Measurements from ENCODE around the gene CEP192.

CEP192 gene

DNA sequence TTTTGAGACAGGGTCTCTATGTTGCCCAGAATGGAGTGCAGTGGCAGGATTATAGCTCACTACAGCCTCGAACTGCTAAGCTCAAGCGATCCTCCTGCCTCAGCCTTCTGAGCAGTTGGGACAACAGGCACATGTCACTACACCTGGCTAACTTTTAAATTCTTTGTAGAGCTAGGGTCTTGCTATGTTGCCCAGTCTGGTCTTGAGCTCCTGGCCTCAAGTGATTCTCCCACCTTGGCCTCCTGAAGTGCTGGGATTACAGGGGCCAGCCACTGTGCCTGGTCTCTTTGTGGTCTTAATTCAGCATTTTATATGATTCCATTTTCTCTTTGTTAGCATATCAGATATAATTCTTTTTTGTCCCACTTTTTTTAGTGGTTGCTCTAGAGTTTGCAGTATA, 34.1 kb downstream of the CEP192 start:
- no peak overlapping the region for H2BK5ac ChIP-seq (ENCODE audit: low read length)
- WGBS (ENCODE audit: extremely low coverage, insufficient coverage, low lambda C conversion rate), result no CpG with 5 or more reads among the region's 2 CpGs
- H4K5ac ChIP-seq (ENCODE audit: low read length), result no peak overlapping the region
- no peaks in the 10 kb centered on the region for H3K79me2 ChIP-seq (ENCODE audit: control insufficient read depth, insufficient read depth, low read length)
- no peak for DNase-seq
- H3K4me1 ChIP-seq (ENCODE audit: control insufficient read depth, low read depth, low read length), result no peaks in the 10 kb centered on the region
- H2BK15ac ChIP-seq (replicated peaks; ENCODE audit: low read depth), result no peak overlapping the region
- H4K8ac ChIP-seq (ENCODE audit: low read depth, low read length), result no peak overlapping the region
- H3K79me1 ChIP-seq (ENCODE audit: low read length), result peaks cover 2% of the 10 kb centered on the region
- H2AK5ac ChIP-seq (ENCODE audit: low read length), result no peak overlapping the region
- no peak overlapping the region for H2BK120ac ChIP-seq (ENCODE audit: low read depth, low read length)
- H3K4me2 ChIP-seq (ENCODE audit: low read length), result no peak overlapping the region
- H3K4me3 ChIP-seq (ENCODE audit: low read length), result no peak overlapping the region
- no peak overlapping the region for H3K56ac ChIP-seq (ENCODE audit: low read length)
- H3K27me3 ChIP-seq (ENCODE audit: insufficient read depth, low read length, poor library complexity), result no peaks in the 10 kb centered on the region
- H3K9ac ChIP-seq (ENCODE audit: low read length), result no peak overlapping the region
- no peak overlapping the region for H3K4ac ChIP-seq (ENCODE audit: low read depth, low read length)
- no peak overlapping the region for H3K27ac ChIP-seq (ENCODE audit: low read depth, low read length)
- no peak overlapping the region for H3K23ac ChIP-seq (ENCODE audit: low read length)
- H3K18ac ChIP-seq (ENCODE audit: low read length), result no peak overlapping the region
- H3K36me3 ChIP-seq (ENCODE audit: control insufficient read depth, insufficient read depth, low read length), result peaks cover 4% of the 10 kb centered on the region

DNA sequence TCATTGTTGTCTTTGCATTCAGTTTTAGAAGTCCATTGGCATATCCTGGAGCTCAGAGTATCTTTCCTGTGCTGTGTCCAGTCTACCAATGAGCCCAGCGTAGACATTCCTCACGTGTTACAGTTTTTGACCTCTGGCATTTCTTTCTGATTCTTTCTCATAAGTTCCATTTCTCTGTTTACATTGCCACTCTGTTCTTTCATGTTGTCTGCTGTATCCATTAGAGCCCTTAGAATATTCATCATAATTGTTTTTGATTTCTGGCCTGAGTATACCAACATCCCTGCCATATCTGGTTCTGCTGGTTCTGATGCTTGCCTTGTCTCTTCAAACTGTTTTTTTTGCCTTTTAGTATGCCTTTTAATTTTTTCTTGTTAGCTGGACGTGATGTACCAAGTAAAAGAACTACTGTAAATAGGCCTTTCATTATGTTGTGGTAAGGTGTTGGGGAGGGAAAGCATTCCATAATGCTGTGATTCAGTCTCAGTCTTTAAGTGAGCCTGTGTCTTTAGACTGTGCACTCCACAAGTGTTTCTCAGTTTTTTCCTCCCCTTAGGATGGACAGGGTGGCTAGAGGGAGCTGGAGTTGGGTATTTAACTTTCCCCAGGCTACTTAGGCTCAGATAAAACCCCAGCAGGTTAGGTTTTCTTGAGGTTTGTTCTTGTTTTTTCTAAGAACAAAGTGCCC, 35.6 kb downstream of the CEP192 start:
- H3K9ac ChIP-seq (ENCODE audit: low read length), result no peak overlapping the region
- H4K5ac ChIP-seq (ENCODE audit: low read length), result no peak overlapping the region
- no peak overlapping the region for H2BK120ac ChIP-seq (ENCODE audit: low read depth, low read length)
- H4K8ac ChIP-seq (ENCODE audit: low read depth, low read length), result no peak overlapping the region
- no peak overlapping the region for H3K23ac ChIP-seq (ENCODE audit: low read length)
- no peak overlapping the region for H2BK5ac ChIP-seq (ENCODE audit: low read length)
- WGBS (ENCODE audit: extremely low coverage, insufficient coverage, low lambda C conversion rate), result no CpG with 5 or more reads among the region's 3 CpGs
- H2BK15ac ChIP-seq (replicated peaks; ENCODE audit: low read depth), result no peak overlapping the region
- no peak overlapping the region for H3K4me3 ChIP-seq (ENCODE audit: low read length)
- no peaks in the 10 kb centered on the region for H3K4me1 ChIP-seq (ENCODE audit: control insufficient read depth, low read depth, low read length)
- no peaks in the 10 kb centered on the region for H3K27me3 ChIP-seq (ENCODE audit: insufficient read depth, low read length, poor library complexity)
- no peak overlapping the region for H3K18ac ChIP-seq (ENCODE audit: low read length)
- H3K4ac ChIP-seq (ENCODE audit: low read depth, low read length), result no peak overlapping the region
- peaks cover 2% of the 10 kb centered on the region for H3K36me3 ChIP-seq (ENCODE audit: control insufficient read depth, insufficient read depth, low read length)
- H3K79me1 ChIP-seq (ENCODE audit: low read length), result peaks cover 2% of the 10 kb centered on the region
- H3K79me2 ChIP-seq (ENCODE audit: control insufficient read depth, insufficient read depth, low read length), result no peaks in the 10 kb centered on the region
- H3K56ac ChIP-seq (ENCODE audit: low read length), result no peak overlapping the region
- DNase-seq, result no peak
- H2AK5ac ChIP-seq (ENCODE audit: low read length), result no peak overlapping the region
- H3K27ac ChIP-seq (ENCODE audit: low read depth, low read length), result no peak overlapping the region
- H3K4me2 ChIP-seq (ENCODE audit: low read length), result no peak overlapping the region

DNA sequence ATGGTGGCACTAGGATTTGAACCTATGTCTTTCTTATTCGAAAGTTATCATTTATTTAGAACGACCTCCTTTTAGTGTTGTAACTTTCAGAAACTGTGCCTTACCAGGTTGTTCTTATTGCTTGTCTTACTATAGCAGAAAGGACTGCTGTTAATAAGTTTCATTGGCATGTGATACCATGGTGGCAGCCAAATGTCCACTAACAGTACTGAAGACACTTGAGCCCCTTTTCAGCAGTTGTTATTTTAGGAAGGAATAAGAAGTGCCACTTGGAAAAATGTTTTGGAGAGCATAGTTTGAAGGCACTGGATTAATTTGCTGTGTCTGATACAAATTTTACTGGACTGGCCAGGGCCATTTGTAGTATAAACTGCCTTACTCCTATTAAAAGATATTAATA, 37.7 kb downstream of the CEP192 start:
- Histone ChIP-seq H3K79me1 (ENCODE audit: low read length) (peaks cover 2% of the 10 kb centered on the region), H3K4me3 (ENCODE audit: low read length) (no peak overlapping the region), H2BK15ac (replicated peaks; ENCODE audit: low read depth) (no peak overlapping the region), H3K4ac (ENCODE audit: low read depth, low read length) (no peak overlapping the region), H4K5ac (ENCODE audit: low read length) (no peak overlapping the region), H3K79me2 (ENCODE audit: control insufficient read depth, insufficient read depth, low read length) (no peaks in the 10 kb centered on the region), H2AK5ac (ENCODE audit: low read length) (no peak overlapping the region), H3K4me2 (ENCODE audit: low read length) (no peak overlapping the region), H3K23ac (ENCODE audit: low read length) (no peak overlapping the region), H2BK5ac (ENCODE audit: low read length) (no peak overlapping the region), H2BK120ac (ENCODE audit: low read depth, low read length) (no peak overlapping the region), H3K18ac (ENCODE audit: low read length) (no peak overlapping the region), H3K27ac (ENCODE audit: low read depth, low read length) (no peak overlapping the region), H3K9ac (ENCODE audit: low read length) (no peak overlapping the region), H3K4me1 (ENCODE audit: control insufficient read depth, low read depth, low read length) (no peaks in the 10 kb centered on the region), H3K56ac (ENCODE audit: low read length) (no peak overlapping the region), H3K36me3 (ENCODE audit: control insufficient read depth, insufficient read depth, low read length) (peaks cover 2% of the 10 kb centered on the region), H3K27me3 (ENCODE audit: insufficient read depth, low read length, poor library complexity) (no peaks in the 10 kb centered on the region), H4K8ac (ENCODE audit: low read depth, low read length) (no peak overlapping the region)
- WGBS (ENCODE audit: extremely low coverage, insufficient coverage, low lambda C conversion rate), result no CpG with 5 or more reads among the region's 2 CpGs
- DNase-seq, result no peak

DNA sequence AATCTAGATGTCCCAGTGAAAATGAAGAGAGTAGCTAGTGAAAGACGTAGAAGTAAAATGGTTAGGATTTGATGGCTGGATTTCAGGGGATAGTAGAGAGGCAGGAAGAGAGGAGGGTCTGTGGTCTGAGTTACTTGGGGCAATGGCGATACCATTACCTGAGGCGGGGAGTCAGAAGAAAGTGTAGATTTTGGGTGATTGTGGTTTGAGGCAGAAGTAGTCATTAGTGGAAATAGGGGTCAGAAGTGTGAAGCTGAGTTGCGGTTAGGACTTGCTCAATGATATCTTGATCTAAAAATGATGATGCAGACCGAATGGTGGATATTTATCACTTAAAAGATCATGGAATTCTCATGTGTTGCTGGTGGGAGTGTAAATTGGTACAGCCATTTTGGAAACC, 41.0 kb downstream of the CEP192 start:
- Histone ChIP-seq H2BK120ac (ENCODE audit: low read depth, low read length) (no peak overlapping the region), H3K36me3 (ENCODE audit: control insufficient read depth, insufficient read depth, low read length) (peaks cover 2% of the 10 kb centered on the region), H2BK15ac (replicated peaks; ENCODE audit: low read depth) (no peak overlapping the region), H3K4me2 (ENCODE audit: low read length) (no peak overlapping the region), H2AK5ac (ENCODE audit: low read length) (no peak overlapping the region), H3K23ac (ENCODE audit: low read length) (no peak overlapping the region), H3K4me1 (ENCODE audit: control insufficient read depth, low read depth, low read length) (no peaks in the 10 kb centered on the region), H4K5ac (ENCODE audit: low read length) (no peak overlapping the region), H3K9ac (ENCODE audit: low read length) (no peak overlapping the region), H3K4me3 (ENCODE audit: low read length) (no peak overlapping the region), H3K79me1 (ENCODE audit: low read length) (no peaks in the 10 kb centered on the region), H4K8ac (ENCODE audit: low read depth, low read length) (no peak overlapping the region), H2BK5ac (ENCODE audit: low read length) (no peak overlapping the region), H3K27me3 (ENCODE audit: insufficient read depth, low read length, poor library complexity) (no peaks in the 10 kb centered on the region), H3K4ac (ENCODE audit: low read depth, low read length) (no peak overlapping the region), H3K79me2 (ENCODE audit: control insufficient read depth, insufficient read depth, low read length) (no peaks in the 10 kb centered on the region), H3K18ac (ENCODE audit: low read length) (no peak overlapping the region), H3K27ac (ENCODE audit: low read depth, low read length) (no peak overlapping the region), H3K56ac (ENCODE audit: low read length) (no peak overlapping the region)
- DNase-seq, result no peak
- 100% methylated on average over 1 of the region's 5 CpGs for WGBS (ENCODE audit: extremely low coverage, insufficient coverage, low lambda C conversion rate)

DNA sequence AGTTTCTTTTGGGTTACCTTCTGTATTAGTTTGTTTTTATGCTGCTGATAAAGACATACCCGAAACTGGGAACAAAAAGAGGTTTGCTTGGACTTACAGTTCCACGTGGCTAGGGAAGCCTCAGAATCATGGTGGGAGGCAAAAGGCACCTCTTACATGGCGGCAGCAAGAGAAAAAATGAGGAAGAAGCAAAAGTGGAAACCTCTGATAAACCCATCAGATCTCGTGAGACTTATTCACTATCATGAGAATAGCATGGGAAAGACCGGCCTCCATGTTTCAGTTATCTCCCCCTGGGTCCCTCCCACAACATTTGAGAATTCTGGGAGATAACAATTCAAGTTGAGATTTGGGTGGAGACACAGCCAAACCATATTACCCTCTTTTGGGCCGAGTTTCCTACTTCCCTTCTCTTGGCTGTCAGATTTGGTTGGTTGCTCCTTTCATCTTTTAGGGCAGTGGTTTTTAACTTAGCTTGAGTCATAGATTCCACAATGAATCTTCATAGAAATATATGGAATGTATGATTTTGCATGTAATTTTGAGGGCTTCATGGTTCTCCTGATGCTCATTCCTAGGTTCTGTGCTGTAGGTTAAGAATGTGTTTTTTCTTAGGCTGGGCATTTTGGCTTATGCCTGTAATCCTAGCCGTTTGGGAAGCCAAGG, 44.2 kb downstream of the CEP192 start:
- Histone ChIP-seq H3K36me3 (ENCODE audit: control insufficient read depth, insufficient read depth, low read length) (no peaks in the 10 kb centered on the region), H2BK15ac (replicated peaks; ENCODE audit: low read depth) (no peak overlapping the region), H3K79me2 (ENCODE audit: control insufficient read depth, insufficient read depth, low read length) (no peaks in the 10 kb centered on the region), H4K8ac (ENCODE audit: low read depth, low read length) (no peak overlapping the region), H2BK120ac (ENCODE audit: low read depth, low read length) (no peak overlapping the region), H3K4me3 (ENCODE audit: low read length) (no peak overlapping the region), H3K56ac (ENCODE audit: low read length) (no peak overlapping the region), H3K18ac (ENCODE audit: low read length) (no peak overlapping the region), H3K79me1 (ENCODE audit: low read length) (no peaks in the 10 kb centered on the region), H3K23ac (ENCODE audit: low read length) (no peak overlapping the region), H3K4ac (ENCODE audit: low read depth, low read length) (no peak overlapping the region), H2AK5ac (ENCODE audit: low read length) (no peak overlapping the region), H3K9ac (ENCODE audit: low read length) (no peak overlapping the region), H3K4me2 (ENCODE audit: low read length) (no peak overlapping the region), H3K27me3 (ENCODE audit: insufficient read depth, low read length, poor library complexity) (no peaks in the 10 kb centered on the region), H3K27ac (ENCODE audit: low read depth, low read length) (no peak overlapping the region), H3K4me1 (ENCODE audit: control insufficient read depth, low read depth, low read length) (no peaks in the 10 kb centered on the region), H2BK5ac (ENCODE audit: low read length) (no peak overlapping the region), H4K5ac (ENCODE audit: low read length) (no peak overlapping the region)
- no CpG with 5 or more reads among the region's 7 CpGs for WGBS (ENCODE audit: extremely low coverage, insufficient coverage, low lambda C conversion rate)
- no peak for DNase-seq
